Muscle of arm (tissue), 14 donors: Measurements from ENCODE around the gene CEP83. TPM values are rescaled to one million over a fixed set of nuclear protein-coding genes. Genes with fewer than 3 reads are reported as not detected.
"Not testable (repeated sequence)": the region's sequence is repeated elsewhere in the genome, so short reads cannot be mapped to it uniquely, and the experiment has no call there.

Experiments
- DNase-seq: peaks from one replicate; pipeline ENCODE4 v3.0.0-alpha.2; 2013
- long read RNA-seq, 11 donors: transcript quantifications; one replicate each; lab custom pipeline, GENCODE V29; 2026
- polyA plus RNA-seq, 12 donors: library from polyadenylated mRNA; unstranded; fragments of 120-200 nt; gene quantifications; one replicate each; pipeline ENCODE4 v1.2.1, GENCODE V29; 2013; ENCODE audit not compliant: insufficient read length in 12 of 12

The CEP83 gene, protein sequence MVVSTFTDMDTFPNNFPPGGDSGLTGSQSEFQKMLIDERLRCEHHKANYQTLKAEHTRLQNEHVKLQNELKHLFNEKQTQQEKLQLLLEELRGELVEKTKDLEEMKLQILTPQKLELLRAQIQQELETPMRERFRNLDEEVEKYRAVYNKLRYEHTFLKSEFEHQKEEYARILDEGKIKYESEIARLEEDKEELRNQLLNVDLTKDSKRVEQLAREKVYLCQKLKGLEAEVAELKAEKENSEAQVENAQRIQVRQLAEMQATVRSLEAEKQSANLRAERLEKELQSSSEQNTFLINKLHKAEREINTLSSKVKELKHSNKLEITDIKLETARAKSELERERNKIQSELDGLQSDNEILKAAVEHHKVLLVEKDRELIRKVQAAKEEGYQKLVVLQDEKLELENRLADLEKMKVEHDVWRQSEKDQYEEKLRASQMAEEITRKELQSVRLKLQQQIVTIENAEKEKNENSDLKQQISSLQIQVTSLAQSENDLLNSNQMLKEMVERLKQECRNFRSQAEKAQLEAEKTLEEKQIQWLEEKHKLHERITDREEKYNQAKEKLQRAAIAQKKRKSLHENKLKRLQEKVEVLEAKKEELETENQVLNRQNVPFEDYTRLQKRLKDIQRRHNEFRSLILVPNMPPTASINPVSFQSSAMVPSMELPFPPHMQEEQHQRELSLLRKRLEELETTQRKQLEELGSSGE
- polyA plus RNA-seq, result 10 to 100 TPM in 10 of 12 donors, 1 to 10 TPM in 1, not detected in 1; 10.0 to 44.9 (median 17.4) TPM
- long read RNA-seq, donor 1, result 0 reads
- long read RNA-seq, donor 2, result 0 reads
- long read RNA-seq, donor 3, result 0 reads
- long read RNA-seq, donor 4, result 0 reads
- long read RNA-seq, donor 5, result 0 reads
- long read RNA-seq, donor 6, result 0 reads
- long read RNA-seq, donor 7, result 0 reads
- long read RNA-seq, donor 8, partial matches to known transcripts, result 0 of 2 reads
- long read RNA-seq, donor 8, other reads (novel, unspliced or antisense), result 0 of 2 reads
- long read RNA-seq, donor 9, partial matches to known transcripts, result 0 of 1 reads
- long read RNA-seq, donor 9, other reads (novel, unspliced or antisense), result 0 of 1 reads
- long read RNA-seq, donor 10, result 0 reads
- long read RNA-seq, donor 11, partial matches to known transcripts, result 0 of 1 reads
- long read RNA-seq, donor 11, other reads (novel, unspliced or antisense), result 0 of 1 reads

DNA sequence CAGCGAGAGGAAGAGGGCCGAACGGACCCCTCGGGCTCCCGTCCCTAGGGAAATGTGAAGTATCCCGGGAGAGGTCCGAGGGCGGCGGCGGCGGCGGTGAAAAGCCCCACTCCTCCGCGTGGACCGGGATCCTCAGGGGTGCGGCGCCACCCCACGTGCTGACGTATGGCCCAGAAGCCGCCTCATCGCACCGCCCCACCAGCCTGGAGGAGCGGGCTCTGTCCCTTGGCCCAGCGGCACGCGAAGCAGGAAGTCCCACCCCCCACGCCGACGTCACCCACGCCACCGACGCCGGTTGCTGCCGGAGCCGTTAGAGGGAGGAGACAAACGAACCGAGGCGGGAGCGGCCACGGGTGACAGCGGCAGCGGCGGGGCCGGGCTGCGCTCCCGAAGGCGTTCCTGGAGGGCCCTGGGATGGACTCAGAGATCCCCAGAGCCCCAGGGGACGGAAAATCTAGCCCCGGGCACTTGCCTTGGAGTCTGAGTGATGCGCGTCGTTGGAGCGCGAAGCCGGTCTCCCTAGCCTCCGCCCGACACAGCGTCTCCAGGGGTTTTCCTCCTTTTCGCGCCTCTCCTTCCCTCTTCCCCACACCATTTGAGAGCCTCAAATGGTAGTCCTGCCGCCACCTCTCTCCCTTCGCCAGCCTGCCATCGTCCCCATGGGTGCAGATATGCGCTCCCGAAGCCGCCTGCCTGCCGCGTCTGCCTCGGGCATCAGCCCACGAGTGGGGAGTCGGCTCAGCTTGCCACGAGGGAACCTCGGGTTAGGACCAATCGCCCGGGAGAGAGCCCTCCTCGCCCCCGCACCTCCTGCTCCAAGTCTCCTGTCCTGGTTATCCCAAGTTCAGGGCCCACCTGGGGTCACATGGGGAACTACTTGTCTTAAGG, at the start of gene CEP83:
Gene CEP83 (minus strand): TSS at position 140 of the 888 bp plus-strand sequence. CDS start 47,377 bp downstream, outside the sequence.
- DNase-seq, result peak; percentile 96

- DNase-seq, result no peak
These were observed 49.6 kb upstream of the CEP83 start for GRCh38 chr12:94509317-94509716.

GRCh38 chr12:94507455-94507854, 47.8 kb upstream of the CEP83 start:
- DNase-seq, result no peak

GRCh38 chr12:94504386-94504785, 44.7 kb upstream of the CEP83 start:
- DNase-seq, result no peak

DNA sequence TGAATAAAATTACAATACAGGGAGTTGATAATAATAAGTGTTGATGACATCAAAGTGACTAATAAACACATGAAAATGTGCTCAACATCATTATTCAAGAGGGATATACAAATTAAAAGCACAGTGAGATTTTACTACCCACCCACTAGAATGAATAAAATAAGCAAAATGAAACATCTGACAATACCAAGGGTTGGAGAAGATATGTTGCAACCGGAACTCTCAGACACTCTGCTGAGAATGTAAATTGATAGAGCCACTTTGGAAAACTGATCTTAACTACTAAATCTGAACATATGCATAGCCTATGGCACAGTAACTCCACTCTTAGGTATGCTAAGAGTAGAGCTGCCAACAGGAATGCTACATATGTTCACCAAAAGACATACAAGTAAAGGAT, 44.0 kb upstream of the CEP83 start:
- no peak for DNase-seq

DNA sequence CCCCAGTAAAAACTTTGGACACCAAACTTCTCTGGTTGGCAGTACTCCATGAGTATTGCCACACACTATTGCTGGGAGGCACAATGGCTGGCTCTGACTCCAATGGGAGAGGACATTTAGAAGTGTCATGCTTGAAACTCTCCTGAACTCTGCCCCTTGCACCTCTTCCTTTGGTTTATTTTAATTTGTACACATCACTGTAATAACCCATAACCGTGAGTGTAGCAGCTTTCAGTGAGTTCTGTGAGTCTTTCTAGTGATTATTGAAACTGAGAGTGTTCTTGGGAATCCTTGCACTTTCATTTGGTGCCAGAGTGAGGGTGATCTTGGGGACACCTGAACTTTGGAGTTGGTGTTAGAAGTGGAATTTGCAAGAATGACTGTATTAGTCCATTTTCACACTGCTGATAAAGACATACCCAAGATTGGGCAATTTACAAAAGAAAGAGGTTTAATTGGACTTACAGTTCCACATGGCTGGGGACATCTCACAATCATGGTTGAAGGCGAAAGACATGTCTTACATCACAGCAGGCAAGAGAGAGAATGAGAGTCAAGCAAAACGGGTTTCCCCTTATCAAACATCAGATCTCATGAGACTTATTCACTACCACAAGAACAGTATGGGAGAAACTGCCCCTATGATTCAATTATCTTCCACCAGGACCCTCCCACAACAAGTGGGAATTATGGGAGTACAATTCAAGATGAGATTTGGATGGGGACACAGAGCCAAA, 41.3 kb upstream of the CEP83 start:
- DNase-seq, result no peak

GRCh38 chr12:94498698-94499097, 39.0 kb upstream of the CEP83 start:
- DNase-seq, result no peak

DNA sequence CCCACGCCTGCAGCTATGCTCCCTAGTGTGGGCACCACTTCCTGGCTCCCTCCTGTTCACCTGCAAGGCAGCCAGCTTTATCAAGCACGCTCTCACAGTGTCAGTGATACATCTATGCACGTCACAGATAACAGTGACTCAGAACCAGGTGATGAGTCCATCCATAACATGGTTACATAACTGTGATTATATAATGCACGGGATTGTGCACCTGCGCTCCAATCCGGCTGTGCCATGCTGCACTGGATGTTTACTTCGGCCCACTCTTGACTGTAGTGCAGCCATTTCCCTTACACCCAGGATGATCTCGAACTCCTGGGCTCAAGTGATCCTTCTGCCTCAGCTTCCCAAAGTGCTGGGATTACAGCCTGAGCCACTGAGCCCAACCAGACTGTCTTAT, 38.4 kb upstream of the CEP83 start:
- DNase-seq, result no peak

DNA sequence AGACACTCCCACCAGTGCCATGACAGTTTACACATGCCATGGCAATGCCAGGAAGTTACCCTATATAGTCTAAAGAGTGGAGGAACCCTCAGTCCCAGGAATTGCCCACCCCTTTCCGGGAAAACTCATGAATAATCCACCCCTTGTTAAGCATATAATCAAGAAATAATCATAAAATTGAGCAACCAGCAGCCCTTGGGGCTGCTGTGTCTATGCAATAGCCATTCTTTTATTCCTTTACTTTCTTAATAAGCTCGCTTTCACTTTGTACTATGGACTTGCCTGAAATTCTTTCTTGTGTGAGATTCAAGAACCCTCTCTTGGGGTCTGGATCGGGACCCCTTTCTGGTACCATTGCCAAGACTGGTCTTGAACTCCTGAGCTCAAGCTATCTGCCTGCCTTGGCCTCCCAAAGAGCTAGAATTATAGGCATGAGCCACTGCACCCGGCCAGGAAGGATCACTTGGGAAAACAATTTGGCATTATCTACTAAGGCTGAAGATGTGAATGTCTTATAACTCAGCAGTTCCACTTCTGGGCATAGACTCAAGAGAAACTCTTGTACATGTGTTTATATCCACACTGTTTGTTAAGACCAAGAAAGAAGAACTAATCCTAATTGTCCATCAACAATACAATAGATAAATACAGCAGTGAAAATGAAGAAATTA, 35.9 kb upstream of the CEP83 start:
- peak; percentile 51 for DNase-seq

GRCh38 chr12:94491489-94491888, 31.8 kb upstream of the CEP83 start:
- no peak for DNase-seq

DNA sequence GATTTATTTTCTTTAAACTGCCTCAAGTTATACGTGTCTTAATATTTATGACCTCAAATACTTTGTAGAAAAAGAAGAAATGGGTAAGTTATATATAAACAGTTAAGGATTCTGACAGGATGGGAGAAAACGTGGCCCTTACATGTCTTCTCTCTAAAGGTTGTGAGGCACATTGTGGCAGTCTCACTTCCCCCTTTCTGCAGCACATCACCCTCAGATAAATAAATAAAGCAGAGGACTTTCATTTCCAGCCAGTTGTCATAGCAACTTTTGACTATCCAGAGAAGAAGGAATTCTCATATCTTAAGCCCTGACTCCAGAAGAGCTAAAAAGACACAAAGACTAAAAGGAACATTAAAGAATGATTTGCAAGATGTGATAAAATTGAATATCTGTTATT, 28.8 kb upstream of the CEP83 start:
- DNase-seq, result no peak

- no peak for DNase-seq
These were observed 22.1 kb upstream of the CEP83 start for GRCh38 chr12:94481734-94482133.

- DNase-seq, result no peak
These were observed 9.9 kb upstream of the CEP83 start for GRCh38 chr12:94469522-94469921.

DNA sequence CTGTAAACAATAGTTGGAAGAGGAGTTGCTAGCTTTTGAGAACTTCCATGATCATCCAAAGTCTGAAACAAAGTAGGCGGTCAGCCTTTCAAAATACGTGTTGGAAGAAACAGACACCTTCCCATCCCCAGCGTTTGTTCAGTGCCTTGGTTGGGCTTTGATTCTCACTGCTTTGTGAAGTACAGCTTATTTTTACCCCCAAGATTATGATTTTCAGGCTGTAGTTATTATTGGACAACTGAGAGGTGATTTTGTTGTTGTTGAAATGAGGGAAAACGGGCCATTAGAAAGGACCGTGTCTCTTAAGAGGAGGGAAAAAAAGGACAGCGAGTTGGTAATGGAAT, 921 bp upstream of the CEP83 start:
- no peak for DNase-seq

GRCh38 chr12:94458877-94459727, 565 bp downstream of the CEP83 start:
- DNase-seq, result peak; percentile 68

- no peak for DNase-seq
These were observed 2.4 kb downstream of the CEP83 start for GRCh38 chr12:94457311-94457710.

DNA sequence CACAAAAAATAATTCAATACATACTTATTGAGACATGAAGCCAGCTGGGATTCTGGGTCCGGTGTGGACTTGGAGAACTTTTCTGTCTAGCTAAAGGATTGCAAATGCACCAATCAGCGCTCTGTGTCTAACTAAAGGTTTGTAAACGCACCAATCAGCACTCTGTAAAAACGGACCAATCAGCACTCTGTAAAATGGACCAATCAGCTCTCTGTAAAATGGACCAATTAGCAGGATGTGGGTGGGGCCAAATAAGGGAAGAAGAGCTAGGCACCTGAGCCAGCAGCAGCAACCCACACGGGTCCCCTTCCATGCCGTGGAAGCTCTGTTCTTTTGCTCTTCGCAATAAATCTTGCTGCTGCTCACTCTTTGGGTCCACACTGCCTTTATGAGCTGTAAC, 5.3 kb downstream of the CEP83 start:
- not testable (repeated sequence) for DNase-seq

- no peak for DNase-seq
These were observed 14.0 kb downstream of the CEP83 start for GRCh38 chr12:94445662-94446061.

GRCh38 chr12:94437303-94437702, 22.4 kb downstream of the CEP83 start:
- no peak for DNase-seq
